ENCODE results near the gene CCDC154. TPM values are rescaled to one million over a fixed set of nuclear protein-coding genes. Genes with fewer than 3 reads are reported as not detected.
"Not testable (repeated sequence)": the region's sequence is repeated elsewhere in the genome, so short reads cannot be mapped to it uniquely, and the experiment has no call there.

The CCDC154 gene
- total RNA-seq, 1 experiment from 2014 or later: 3.2 TPM

- intact Hi-C loops (cut with micrococcal nuclease; ENCODE audit: unreplicated experiment): no loop called here
- no peaks in the 10 kb centered on the region for H3K36me3 Mint-ChIP-seq (ENCODE audit: insufficient read depth, unreplicated experiment)
- H3K27ac Mint-ChIP-seq (ENCODE audit: unreplicated experiment): no peak overlapping the region
- H3K4me3 Mint-ChIP-seq (ENCODE audit: low read depth, unreplicated experiment): no peak overlapping the region
- peaks cover 56% of the 10 kb centered on the region for H3K27me3 Mint-ChIP-seq (ENCODE audit: unreplicated experiment)
- CTCF ChIA-PET: no interaction called here
- DNase-seq: peak; percentile 26
- no peaks in the 10 kb centered on the region for H3K4me1 Mint-ChIP-seq (ENCODE audit: low read depth, unreplicated experiment)
- H3K9me3 Mint-ChIP-seq (ENCODE audit: low read depth, unreplicated experiment): peaks cover 3% of the 10 kb centered on the region
- TF ChIP-seq CTCF (IDR thresholded peaks at IDR 0.05; ENCODE audit: unreplicated experiment): no peak
- no TSS peak for BruUV-seq (replicated peaks)
Observed at GRCh38 chr16:1481906-1482835, 37.8 kb upstream of the CCDC154 start.

- intact Hi-C loops (cut with micrococcal nuclease; ENCODE audit: unreplicated experiment); H3K4me1 Mint-ChIP-seq (ENCODE audit: low read depth, unreplicated experiment); H3K4me3 Mint-ChIP-seq (ENCODE audit: low read depth, unreplicated experiment); H3K27ac Mint-ChIP-seq (ENCODE audit: unreplicated experiment); BruUV-seq (replicated peaks); H3K9me3 Mint-ChIP-seq (ENCODE audit: low read depth, unreplicated experiment); CTCF ChIA-PET; DNase-seq: not testable (repeated sequence)
- Mint-ChIP-seq H3K36me3 (ENCODE audit: insufficient read depth, unreplicated experiment) (peaks cover 22% of the 10 kb centered on the region), H3K27me3 (ENCODE audit: unreplicated experiment) (peaks cover 35% of the 10 kb centered on the region)
Observed at GRCh38 chr16:1478937-1479336, 34.6 kb upstream of the CCDC154 start.

- TF ChIP-seq CTCF (IDR thresholded peaks at IDR 0.05; ENCODE audit: unreplicated experiment): no peak
- Mint-ChIP-seq H3K36me3 (ENCODE audit: insufficient read depth, unreplicated experiment) (peaks cover 33% of the 10 kb centered on the region), H3K4me1 (ENCODE audit: low read depth, unreplicated experiment) (no peaks in the 10 kb centered on the region), H3K4me3 (ENCODE audit: low read depth, unreplicated experiment) (no peak overlapping the region), H3K27me3 (ENCODE audit: unreplicated experiment) (peaks cover 16% of the 10 kb centered on the region), H3K9me3 (ENCODE audit: low read depth, unreplicated experiment) (peaks cover 3% of the 10 kb centered on the region), H3K27ac (ENCODE audit: unreplicated experiment) (no peak overlapping the region)
- DNase-seq: no peak
- BruUV-seq (replicated peaks): no TSS peak
- CTCF ChIA-PET: no interaction called here
- intact Hi-C loops (cut with micrococcal nuclease; ENCODE audit: unreplicated experiment): no loop called here
Observed at GRCh38 chr16:1477033-1477432, 32.7 kb upstream of the CCDC154 start.

GRCh38 chr16:1475552-1476114 is 31.3 kb upstream of the CCDC154 start:
- intact Hi-C loops (cut with micrococcal nuclease; ENCODE audit: unreplicated experiment): no loop called here
- no TSS peak for BruUV-seq (replicated peaks)
- no peak for DNase-seq
- Mint-ChIP-seq H3K4me1 (ENCODE audit: low read depth, unreplicated experiment) (peaks cover 8% of the 10 kb centered on the region), H3K9me3 (ENCODE audit: low read depth, unreplicated experiment) (peaks cover 3% of the 10 kb centered on the region), H3K27ac (ENCODE audit: unreplicated experiment) (peak overlapping the region; percentile 50), H3K4me3 (ENCODE audit: low read depth, unreplicated experiment) (peak overlapping the region; percentile 70), H3K36me3 (ENCODE audit: insufficient read depth, unreplicated experiment) (peaks cover 33% of the 10 kb centered on the region), H3K27me3 (ENCODE audit: unreplicated experiment) (peaks cover 2% of the 10 kb centered on the region)
- no peak for TF ChIP-seq CTCF (IDR thresholded peaks at IDR 0.05; ENCODE audit: unreplicated experiment)
- CTCF ChIA-PET: interaction anchor here (0.6 to 1.0 kb wide), 3 partner anchors 16 to 55 kb away, joined by 3 to 4 read pairs (median 4); partner anchors contain the start of genes TELO2 and UQCC4

Data from Calu3 (cell line).